DND-41 (cell line): ENCODE measurements around the gene EYS.

Source experiments
- ATAC-seq: fragments of 200-7000 bp; cut with Tn5 transposase; 3 replicates; pipeline ENCODE4 v1.9.1; 2021; ENCODE audit warnings: low read depth; ENCODE audit not compliant: insufficient read depth
- DNase-seq: peaks from one replicate; pipeline ENCODE4 v3.0.0-alpha.2; 2020
- H2AFZ ChIP-seq: 2 replicates; pipeline ENCODE4 v1.6.0; 2012; ENCODE audit warnings: low read depth, low read length
- H3K27ac ChIP-seq: 2 replicates; pipeline ENCODE4 v1.5.1; 2012; ENCODE audit warnings: low read length, inconsistent platforms
- H3K27me3 ChIP-seq: fragments of 200-600 bp; sonication (generic); 2 replicates; pipeline ENCODE4 v1.6.0; 2012; ENCODE audit warnings: low read length, mild to moderate bottlenecking, inconsistent platforms; ENCODE audit not compliant: insufficient read depth, poor library complexity
- H3K36me3 ChIP-seq: 2 replicates; pipeline ENCODE4 v1.5.1; 2012; ENCODE audit warnings: low read length, inconsistent platforms; ENCODE audit not compliant: insufficient read depth
- H3K4me1 ChIP-seq: 2 replicates; pipeline ENCODE4 v1.5.1; 2012; ENCODE audit warnings: mild to moderate bottlenecking, low read length; ENCODE audit not compliant: insufficient read depth
- H3K4me2 ChIP-seq: 2 replicates; pipeline ENCODE4 v1.6.0; 2012; ENCODE audit warnings: mild to moderate bottlenecking, moderate library complexity, low read length, inconsistent platforms; ENCODE audit not compliant: insufficient read depth
- H3K4me3 ChIP-seq, 2 experiments: fragments of 200-600 bp in 1 of 2; shearing (Covaris generic) in 1 of 2; 2 replicates each; pipeline ENCODE4 v1.5.1; 2012 to 2016; ENCODE audit warnings: inconsistent platforms in 2 of 2, low read length in 2 of 2, mild to moderate bottlenecking in 2 of 2, low read depth in 1 of 2, moderate library complexity in 1 of 2
- H3K79me2 ChIP-seq: 2 replicates; pipeline ENCODE4 v1.6.0; 2012; ENCODE audit warnings: low read length, inconsistent platforms; ENCODE audit not compliant: insufficient read depth
- H3K9ac ChIP-seq: 2 replicates; pipeline ENCODE4 v1.6.0; 2012; ENCODE audit warnings: low read depth, mild to moderate bottlenecking, inconsistent platforms, low read length, moderate library complexity
- H3K9me3 ChIP-seq: 2 replicates; pipeline ENCODE4 v1.5.1; 2012; ENCODE audit warnings: low read length, moderate library complexity, mild to moderate bottlenecking, inconsistent platforms; ENCODE audit not compliant: insufficient read depth, severe bottlenecking
- H4K20me1 ChIP-seq: 2 replicates; pipeline ENCODE4 v1.6.0; 2012; ENCODE audit warnings: low read length; ENCODE audit not compliant: insufficient read depth
- EZH2 ChIP-seq: IDR thresholded peaks from 3 replicates; pipeline ENCODE4 v1.6.1; 2012; ENCODE audit warnings: borderline replicate concordance, low read depth, mild to moderate bottlenecking, moderate library complexity, low read length, inconsistent platforms; ENCODE audit not compliant: severe bottlenecking
- TF ChIP-seq, protein P1 (sequence below): IDR thresholded peaks from 2 replicates; pipeline ENCODE4 v1.5.1; 2012; ENCODE audit warnings: borderline replicate concordance, low read length, moderate library complexity, mild to moderate bottlenecking; ENCODE audit not compliant: poor library complexity, severe bottlenecking; ENCODE audit errors: extremely low read depth

EYS gene

GRCh38 chr6:64100702-64101303, 1606.2 kb downstream of the EYS start:
- H3K4me1 ChIP-seq = no peaks in the 10 kb centered on the region
- no peaks in the 10 kb centered on the region for H3K36me3 ChIP-seq
- no peak overlapping the region for H3K9ac ChIP-seq
- no peak overlapping the region for H3K4me2 ChIP-seq
- DNase-seq (no peak), ATAC-seq (no peak)
- no peaks in the 10 kb centered on the region for H4K20me1 ChIP-seq
- peaks cover 3% of the 10 kb centered on the region for H3K9me3 ChIP-seq
- no peak overlapping the region for H3K4me3 ChIP-seq
- H3K27ac ChIP-seq = no peak overlapping the region
- H3K27me3 ChIP-seq = no peaks in the 10 kb centered on the region
- TF ChIP-seq EZH2 = no peak
- TF ChIP-seq, protein P1, sequence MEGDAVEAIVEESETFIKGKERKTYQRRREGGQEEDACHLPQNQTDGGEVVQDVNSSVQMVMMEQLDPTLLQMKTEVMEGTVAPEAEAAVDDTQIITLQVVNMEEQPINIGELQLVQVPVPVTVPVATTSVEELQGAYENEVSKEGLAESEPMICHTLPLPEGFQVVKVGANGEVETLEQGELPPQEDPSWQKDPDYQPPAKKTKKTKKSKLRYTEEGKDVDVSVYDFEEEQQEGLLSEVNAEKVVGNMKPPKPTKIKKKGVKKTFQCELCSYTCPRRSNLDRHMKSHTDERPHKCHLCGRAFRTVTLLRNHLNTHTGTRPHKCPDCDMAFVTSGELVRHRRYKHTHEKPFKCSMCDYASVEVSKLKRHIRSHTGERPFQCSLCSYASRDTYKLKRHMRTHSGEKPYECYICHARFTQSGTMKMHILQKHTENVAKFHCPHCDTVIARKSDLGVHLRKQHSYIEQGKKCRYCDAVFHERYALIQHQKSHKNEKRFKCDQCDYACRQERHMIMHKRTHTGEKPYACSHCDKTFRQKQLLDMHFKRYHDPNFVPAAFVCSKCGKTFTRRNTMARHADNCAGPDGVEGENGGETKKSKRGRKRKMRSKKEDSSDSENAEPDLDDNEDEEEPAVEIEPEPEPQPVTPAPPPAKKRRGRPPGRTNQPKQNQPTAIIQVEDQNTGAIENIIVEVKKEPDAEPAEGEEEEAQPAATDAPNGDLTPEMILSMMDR = no peak
- H3K79me2 ChIP-seq = no peaks in the 10 kb centered on the region
- H2AFZ ChIP-seq = no peak overlapping the region

- no peak for DNase-seq
- Histone ChIP-seq H3K9ac (no peak overlapping the region), H3K27ac (no peak overlapping the region)
These were observed 1616.7 kb downstream of the EYS start for GRCh38 chr6:64090352-64090751.

GRCh38 chr6:64085126-64085525, 1621.9 kb downstream of the EYS start:
- H4K20me1 ChIP-seq = no peaks in the 10 kb centered on the region
- H3K4me1 ChIP-seq = no peaks in the 10 kb centered on the region
- DNase-seq (no peak), ATAC-seq (no peak)
- H3K27me3 ChIP-seq = no peaks in the 10 kb centered on the region
- H3K9ac ChIP-seq = no peak overlapping the region
- H3K79me2 ChIP-seq = no peaks in the 10 kb centered on the region
- H3K9me3 ChIP-seq = no peaks in the 10 kb centered on the region
- H3K27ac ChIP-seq = no peak overlapping the region
- H3K4me3 ChIP-seq = no peak overlapping the region
- H3K36me3 ChIP-seq = no peaks in the 10 kb centered on the region
- no peak for TF ChIP-seq EZH2
- TF ChIP-seq, protein P1 = no peak
- no peak overlapping the region for H3K4me2 ChIP-seq
- H2AFZ ChIP-seq = no peak overlapping the region

More at GRCh38 chr6:64090352-64090751, 1616.7 kb downstream of the EYS start:
- Histone ChIP-seq H3K4me3 (no peak overlapping the region), H4K20me1 (no peaks in the 10 kb centered on the region), H3K27me3 (no peaks in the 10 kb centered on the region), H2AFZ (no peak overlapping the region), H3K9me3 (no peaks in the 10 kb centered on the region), H3K4me1 (no peaks in the 10 kb centered on the region), H3K36me3 (no peaks in the 10 kb centered on the region), H3K4me2 (no peak overlapping the region), H3K79me2 (no peaks in the 10 kb centered on the region)
- TF ChIP-seq EZH2 = no peak
- TF ChIP-seq, protein P1 = no peak
- ATAC-seq = no peak
